GM21717 (cell line): ENCODE results near the gene RUFY2.
A peak's percentile ranks its signal among the peaks of the same experiment; 100 is the strongest.

ENCODE experiments used
- ATAC-seq: cut with Tn5 transposase; IDR thresholded peaks from one replicate; pipeline ENCODE4 v1.9.1; 2021; ENCODE audit warnings: mild to moderate bottlenecking, moderate library complexity; ENCODE audit not compliant: unreplicated experiment

Gene RUFY2

GRCh38 chr10:68365611-68366010, 41.5 kb downstream of the RUFY2 start:
- ATAC-seq, result no peak

GRCh38 chr10:68364101-68364886, 42.8 kb downstream of the RUFY2 start:
- no peak for ATAC-seq

DNA sequence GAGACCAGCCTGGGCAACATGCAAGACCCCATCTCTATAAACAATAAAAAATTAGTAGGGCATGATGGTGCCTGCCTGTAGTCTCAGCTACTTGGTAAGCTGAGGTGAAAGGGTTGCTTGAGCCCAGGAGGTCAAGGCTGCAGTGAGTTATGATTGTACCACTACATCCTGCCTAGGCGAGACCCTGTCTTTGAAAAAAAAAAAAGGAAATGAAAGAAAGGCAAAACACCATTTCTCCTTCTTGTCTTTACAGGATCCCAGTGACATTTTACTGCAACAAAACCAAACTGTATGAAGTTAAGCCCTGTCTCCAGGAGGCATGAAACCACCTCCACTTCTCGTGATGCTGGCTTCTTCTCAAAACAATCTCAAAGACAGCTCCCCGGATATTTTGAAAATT, 44.5 kb downstream of the RUFY2 start:
- no peak for ATAC-seq

- no peak for ATAC-seq
Observed at GRCh38 chr10:68359189-68359588, 47.9 kb downstream of the RUFY2 start.

- ATAC-seq, result no peak
Observed at GRCh38 chr10:68353537-68353936, 53.5 kb downstream of the RUFY2 start.

DNA sequence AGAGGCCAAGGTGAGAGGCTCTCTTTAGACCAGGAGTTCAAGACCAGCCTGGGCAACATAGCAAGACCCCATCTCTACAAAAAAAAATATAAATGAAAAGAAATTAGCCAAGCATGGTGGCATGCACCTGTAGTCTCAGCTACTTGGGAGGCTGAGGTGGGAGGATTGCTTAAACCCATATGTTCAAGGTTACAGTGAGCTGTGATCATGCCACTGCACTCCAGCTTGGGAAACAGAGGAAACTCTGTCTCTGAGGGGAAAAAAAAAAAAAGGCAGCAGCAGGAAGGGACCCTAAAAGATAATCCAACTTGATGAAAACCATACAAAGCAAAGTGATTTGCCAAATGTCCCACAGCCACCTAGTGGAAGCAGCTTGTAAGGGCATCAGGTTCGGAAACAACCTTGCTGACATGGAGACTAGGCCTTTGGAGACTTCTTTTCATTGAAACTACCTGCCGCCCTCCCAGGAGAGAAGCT, 58.8 kb downstream of the RUFY2 start:
- peak; percentile 46 for ATAC-seq

GRCh38 chr10:68346774-68347173, 60.3 kb downstream of the RUFY2 start:
- no peak for ATAC-seq

- ATAC-seq, result no peak
Observed at GRCh38 chr10:68345621-68346020, 61.5 kb downstream of the RUFY2 start.

GRCh38 chr10:68342909-68343516, 64.1 kb downstream of the RUFY2 start:
- no peak for ATAC-seq

- ATAC-seq, result no peak
Observed at GRCh38 chr10:68340358-68341080, 66.6 kb downstream of the RUFY2 start.

DNA sequence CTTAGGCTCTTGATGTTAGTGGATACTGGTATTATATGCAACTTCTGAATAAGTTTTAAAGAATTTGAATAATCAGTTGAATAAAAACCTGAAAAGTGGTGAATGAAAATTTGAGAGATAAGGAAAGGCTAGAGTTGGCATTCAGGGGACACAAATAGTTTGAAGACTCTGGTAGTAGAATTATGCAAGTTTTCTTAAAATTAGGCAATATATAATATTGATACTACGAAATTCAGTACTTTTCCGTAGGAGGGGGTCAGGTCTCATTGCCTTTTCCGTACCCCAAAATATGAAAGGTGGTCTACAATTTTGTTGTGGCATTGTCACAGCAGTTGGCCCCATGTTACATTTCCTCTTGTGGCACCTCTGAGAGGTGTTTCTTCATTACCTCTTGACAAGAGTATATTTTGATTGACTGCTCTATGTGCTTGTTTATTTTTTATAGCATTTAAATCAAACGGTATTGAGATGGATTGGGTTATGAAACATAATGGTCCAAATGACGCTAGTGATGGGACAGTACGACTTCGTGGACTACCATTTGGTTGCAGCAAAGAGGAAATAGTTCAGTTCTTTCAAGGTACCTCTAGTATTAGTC, 70.2 kb downstream of the RUFY2 start:
- ATAC-seq, result no peak

DNA sequence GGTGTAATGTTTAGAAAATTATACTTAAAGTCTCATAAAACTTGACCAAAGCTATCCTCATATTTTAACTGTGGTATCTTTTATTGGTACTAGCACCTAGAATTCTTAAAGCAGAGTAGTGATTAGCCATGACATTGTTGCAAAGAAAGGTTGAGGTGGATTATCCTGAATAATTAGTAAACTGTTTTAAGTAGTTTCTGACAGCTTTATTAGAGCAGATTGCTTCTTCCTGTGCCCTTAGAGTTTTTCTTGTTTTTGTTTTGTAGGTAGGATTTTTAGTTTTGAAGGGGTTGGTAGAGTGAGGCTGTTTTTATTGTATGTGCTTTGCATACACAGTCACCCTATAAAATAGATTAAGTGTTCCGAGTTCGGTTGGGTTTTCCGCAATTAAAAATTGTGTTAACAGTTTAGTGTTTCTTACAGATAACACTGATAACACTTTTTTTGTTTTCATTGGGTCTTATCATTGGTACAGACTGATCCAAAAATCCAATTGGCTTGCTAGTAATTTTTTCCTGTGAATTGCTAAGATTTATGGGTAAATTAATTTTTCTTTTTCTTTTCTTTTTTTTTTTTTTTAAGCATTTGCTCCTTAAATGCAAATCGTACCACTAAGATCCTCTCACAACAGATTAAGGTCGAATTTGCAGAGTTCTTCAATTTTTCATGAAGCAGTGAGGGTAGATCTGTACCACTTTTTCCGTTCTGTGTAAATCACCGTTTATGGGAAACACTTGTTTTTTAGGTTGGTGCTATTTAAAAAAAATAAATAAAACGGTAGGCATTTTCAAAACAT, 72.2 kb downstream of the RUFY2 start:
- ATAC-seq, result no peak

GRCh38 chr10:68333440-68334431, 73.3 kb downstream of the RUFY2 start:
- no peak for ATAC-seq

GRCh38 chr10:68333058-68333395, 74.0 kb downstream of the RUFY2 start:
- ATAC-seq, result no peak

DNA sequence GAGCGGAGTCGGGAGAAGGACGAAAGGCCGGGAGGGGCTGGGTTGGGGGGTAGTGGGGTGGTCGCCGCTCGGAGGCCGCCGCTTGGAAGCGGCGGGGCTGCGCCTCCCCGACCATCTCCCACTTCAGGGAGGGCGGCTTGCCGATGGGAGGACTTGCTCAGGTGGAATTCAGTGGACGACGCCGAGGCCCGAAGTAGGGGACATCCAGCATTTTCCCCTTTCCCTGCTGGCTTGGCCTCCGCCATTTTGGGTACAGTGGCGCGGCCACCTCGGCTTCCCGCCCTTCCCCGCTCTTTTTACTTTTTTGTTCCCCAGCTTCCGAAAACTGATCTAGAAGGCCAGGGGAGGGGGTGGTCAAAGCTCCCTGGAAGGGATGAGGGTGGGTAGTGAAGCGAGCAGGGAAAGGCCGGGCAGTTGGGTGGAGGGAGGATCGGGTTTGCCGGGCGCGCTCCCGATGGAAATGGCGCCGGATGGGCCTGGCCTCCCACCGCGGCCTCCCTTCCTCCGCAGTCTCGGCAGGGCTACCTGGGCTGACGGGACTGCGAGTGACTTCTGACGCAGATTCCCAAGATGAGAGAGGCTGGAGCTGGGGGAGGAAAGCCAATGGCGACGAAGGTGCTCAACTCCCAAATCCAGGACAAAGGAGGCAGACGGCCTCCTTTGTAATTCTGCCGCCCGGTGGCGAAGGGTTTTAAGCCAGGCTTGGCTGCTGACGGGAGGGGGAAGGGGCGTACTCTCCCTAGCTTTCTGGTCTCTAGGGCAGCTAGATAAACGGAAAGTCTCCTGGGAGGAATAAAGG, 74.6 kb downstream of the RUFY2 start, which contains the start of gene PBLD:
Gene PBLD (minus strand): TSS at position 670 of the 799 bp plus-strand sequence. CDS start 26,084 bp downstream, outside the sequence.
- ATAC-seq, result peak; percentile 24

GRCh38 chr10:68331455-68332258, 75.4 kb downstream of the RUFY2 start, which contains the start of gene HNRNPH3:
Gene HNRNPH3, plus strand, starts transcription at chr10:68332064. Its CDS starts 5,158 bp downstream, at chr10:68337222.
- peak; percentile 79 for ATAC-seq

DNA sequence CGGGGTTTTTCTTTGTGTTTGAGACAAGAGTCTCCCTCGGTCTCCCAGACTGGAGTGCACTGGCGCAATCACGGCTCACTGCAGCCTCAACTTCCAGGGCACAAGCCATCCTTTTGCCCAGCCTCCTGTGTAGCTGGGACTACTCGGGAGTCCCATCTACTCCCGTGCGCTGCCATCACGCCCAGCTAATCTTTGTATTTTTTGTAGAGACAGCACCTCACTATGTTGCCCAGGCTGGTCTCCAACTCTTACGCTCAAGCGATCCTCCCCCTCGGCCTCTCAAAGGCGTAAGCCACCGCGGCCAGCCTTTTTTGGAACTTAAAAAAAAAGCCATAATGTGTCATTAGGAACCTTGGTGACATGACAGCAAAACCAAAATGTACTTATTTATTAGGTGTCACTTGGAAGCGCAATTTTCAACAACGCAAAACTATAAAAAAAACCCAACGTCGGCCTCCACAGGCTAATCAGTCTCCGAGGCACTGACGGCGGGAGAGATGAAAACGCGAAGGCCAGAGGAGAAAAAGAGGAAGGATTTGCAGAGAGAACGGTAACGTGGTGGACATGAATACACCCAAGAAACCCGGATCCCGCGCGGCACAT, 76.1 kb downstream of the RUFY2 start:
- no peak for ATAC-seq
